GM21737 (cell line): Measurements from ENCODE around the gene CDC42BPB.

Experiments
- ATAC-seq: cut with Tn5 transposase; IDR thresholded peaks from one replicate; pipeline ENCODE4 v1.9.1; 2021; ENCODE audit warnings: mild to moderate bottlenecking, moderate library complexity; ENCODE audit not compliant: unreplicated experiment

The CDC42BPB gene

DNA sequence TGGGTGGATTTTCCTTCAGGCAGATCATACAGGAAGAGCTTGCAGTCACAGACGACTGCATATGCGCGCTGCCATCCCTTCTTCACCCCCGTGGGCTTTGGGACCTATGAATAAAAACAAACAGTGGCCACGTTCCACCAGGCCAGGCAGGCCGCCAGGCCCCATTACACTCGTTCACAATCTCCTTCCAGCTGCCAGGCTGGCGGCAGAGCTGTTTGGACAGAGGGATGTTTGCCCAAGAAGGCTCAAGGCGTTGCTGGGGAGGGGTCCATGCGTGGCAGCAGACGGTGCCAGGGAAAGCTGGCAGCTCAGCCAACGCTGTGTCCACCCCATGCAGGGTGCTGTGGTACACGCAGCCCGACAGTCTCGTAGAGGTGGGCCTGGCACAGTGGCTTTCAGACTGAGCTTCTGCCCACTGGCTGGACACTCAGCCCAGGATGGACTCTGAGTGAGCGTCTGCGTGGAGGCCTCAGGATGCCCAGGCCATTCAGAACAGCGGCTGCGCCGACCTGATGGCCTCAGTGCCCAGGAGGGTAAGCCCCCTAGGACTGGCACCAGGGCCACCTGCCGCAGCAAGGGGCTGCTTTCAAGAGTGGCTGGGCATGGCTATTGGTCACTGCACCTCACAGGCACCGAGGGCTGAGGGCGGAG lies 107.4 kb downstream of the CDC42BPB start:
- ATAC-seq = no peak

DNA sequence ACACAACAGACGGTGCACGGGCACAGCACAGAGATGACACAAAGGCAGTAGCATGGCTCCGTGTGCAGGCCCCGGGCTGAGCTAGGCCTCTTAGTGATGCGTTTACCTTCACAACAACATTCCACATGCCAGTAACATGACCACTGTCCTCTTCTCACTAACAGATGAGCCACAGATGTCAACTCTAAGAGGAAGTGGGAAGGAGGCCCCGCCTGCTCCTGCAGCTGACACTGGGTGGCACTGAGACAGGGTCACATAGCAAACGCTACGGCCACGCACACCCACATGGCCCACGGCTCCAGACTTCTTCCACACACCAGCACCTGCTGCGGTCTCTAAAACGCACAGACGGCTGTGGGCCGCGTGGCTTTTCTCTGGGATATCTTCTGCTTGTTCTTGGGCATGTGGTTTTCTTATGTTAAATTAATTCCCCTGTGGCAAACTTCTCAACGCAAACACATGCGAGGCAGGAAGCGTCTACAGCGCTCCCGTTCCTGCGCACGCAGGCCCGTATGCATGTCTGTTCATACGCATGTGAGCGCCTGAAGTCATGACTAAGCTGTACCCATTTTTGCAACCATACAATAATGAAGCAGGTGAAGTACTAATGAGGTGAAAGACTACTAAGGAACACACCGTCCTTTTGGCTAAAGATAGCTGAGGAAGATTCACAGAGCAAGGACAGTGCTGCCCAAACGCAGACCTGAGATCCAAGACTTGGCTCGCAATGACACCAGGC lies 108.1 kb downstream of the CDC42BPB start:
- no peak for ATAC-seq

DNA sequence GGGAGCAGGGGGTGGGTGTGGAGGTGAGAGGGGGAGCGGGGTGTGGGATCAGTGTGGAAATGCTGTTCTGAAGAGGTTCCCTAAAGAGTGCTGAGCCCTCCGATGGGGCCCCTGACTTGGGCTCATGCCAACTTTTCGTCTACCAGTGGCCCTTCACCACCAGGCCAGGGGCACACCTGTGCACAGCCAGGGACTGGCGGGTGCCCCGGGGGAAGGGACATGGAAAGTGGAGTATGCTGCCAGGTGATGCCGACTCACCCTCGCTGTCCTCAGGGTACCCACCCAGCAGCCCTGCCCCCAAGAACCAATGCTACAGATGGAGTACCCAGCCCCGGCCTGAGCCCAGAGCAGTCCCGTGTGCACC lies 108.7 kb downstream of the CDC42BPB start:
- ATAC-seq = no peak

DNA sequence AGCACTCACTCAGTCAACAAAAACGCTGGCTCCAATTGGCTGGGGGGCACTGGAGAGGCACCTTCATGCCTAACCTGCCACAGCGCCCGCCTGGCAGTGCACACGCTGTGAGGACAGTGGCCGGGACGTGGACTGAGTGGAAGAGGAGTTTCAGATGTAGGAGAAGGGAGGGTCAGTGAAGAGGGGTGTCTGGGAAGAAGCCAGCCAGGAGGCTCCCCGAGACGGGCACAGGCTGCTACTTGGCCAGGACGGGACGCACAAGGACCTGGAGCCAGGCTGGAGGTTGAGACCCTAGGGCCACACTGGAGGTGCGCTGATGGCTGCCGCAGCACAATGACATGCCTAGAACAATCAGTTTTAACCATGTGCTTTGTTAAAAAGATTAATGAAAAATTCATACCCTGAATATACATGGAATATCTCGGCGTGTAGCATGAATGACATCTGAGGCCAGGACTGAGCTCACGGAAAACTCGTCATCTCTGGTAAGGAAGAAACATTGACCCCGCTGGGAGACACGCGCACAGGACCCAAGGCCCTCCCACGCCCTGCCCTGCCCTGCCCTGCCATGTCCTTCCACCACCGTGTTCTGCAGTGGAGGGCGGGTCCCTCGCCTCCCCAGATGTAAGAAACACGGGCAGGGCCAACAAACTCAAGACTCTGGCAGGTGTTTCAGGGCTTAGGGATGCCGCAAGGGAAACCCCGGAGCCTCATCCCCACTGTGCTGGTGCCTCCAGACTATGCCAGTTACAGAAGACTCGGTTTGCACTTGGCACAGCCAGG lies 109.8 kb downstream of the CDC42BPB start:
- ATAC-seq = no peak

DNA sequence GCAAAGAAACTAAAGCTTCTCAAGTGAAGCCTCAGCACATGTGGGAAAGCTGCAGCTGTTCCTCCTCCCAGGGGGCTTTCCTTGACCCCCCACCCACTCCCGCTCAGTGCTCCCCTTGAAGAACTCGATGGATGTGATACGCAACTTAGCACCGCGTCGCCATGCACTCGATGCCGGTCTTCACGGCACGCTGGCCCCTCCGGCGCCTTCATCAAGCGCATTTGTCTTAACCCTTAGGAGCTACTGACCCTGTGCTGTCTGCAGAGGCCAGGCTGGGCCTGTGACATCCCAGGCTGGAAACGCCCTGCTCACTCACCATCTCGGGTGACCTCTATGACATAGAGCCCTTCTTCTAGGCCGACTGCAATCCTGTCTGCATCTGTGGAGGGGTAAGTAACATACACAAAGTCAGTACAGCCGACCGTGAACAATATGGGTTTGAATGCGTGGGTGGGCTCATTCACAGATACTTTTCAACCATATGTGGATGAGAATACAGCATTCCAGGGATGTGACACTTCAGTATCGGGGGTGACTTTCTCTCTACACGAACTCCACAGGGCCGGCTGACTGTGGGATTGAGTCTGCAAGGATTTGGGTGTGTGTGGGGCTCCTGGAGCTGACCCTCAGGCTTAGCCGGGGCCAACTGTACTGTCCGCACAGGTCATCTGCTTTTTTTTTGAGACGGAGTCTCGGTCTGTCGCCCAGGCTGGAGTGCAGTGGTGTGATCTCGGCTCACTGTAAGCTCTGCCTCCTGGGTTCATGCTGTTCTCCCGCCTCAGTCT lies 111.8 kb downstream of the CDC42BPB start:
- ATAC-seq = no peak

DNA sequence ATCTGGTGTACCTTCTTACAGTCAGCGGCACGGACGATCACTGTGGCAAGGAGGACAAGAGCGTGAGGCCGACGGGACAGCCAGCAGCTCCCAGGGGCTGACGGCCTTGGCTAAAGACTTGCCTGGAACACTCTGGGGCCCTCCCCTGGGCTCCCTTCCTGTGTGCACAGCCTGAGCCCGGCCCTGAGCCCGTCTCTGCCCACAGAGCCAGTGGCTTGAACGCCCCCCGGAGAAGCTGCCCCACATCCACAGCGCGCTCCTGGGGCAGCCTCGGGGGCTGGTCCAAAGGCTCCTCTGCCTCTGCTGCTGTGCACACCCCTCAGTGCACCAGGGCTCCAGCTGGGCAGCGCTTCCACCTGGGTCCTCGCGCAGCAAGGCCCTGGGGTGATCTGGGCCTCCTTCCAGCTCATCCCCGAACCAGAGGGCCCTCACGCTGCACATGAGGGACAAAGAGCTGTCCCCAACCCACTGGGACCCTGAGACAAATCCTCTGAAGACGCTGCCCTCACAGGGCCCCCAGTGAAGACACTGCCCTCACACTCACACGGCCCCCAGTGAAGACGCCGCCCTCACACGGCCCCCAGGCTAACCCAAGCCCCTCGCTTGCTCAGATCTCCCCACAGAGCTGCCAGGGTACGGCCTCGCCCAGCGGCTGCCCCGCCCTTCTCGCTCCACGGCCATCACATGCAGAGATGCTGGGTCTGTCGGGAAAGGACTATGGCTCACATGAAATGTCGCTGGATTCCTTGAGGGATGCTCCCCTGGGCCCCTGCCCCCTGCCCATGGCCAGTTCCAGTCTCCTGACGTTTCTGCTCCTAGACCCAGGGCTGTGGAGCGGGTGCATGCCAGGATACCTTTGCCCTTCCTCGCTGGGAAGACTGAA lies 112.7 kb downstream of the CDC42BPB start:
- no peak for ATAC-seq

DNA sequence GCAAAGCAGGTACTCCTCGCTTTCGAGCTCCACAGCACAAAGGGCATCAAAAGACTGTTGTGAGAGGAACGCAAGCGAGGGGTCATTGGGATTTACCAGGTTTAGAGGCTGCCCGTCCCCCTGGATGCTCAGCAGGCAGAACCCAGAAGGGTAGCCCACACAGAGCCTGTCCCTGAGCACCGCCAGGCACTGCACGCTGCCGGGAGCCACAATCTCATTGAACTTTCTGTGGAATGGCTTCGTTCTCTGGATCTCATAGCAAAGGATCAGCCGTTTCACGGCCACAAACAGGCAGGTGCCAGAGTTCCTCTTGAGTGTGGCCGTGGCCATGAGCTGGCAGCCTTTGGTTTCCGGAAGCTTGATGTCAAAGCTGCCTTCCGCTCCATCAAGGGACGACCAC lies 113.4 kb downstream of the CDC42BPB start:
- no peak for ATAC-seq

DNA sequence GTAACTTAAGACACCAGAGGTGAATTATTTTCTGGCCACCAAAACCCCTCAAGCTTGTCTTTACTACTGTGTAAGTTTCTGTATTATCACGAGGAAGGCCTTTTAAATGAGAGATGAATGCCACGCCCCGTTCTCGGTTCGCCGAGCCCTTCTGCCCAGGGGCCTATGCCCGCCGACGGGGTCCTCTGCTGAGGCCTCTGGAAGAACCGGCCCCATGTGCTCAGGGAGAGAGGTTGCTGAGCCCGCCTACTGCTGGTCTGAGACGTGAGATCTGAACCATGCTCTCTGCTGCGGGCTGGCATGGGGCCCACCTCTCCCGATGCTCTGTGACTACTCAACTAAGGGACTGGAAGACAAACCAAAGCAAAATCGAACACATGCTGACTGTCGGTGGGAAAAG lies 113.9 kb downstream of the CDC42BPB start:
- ATAC-seq = no peak

DNA sequence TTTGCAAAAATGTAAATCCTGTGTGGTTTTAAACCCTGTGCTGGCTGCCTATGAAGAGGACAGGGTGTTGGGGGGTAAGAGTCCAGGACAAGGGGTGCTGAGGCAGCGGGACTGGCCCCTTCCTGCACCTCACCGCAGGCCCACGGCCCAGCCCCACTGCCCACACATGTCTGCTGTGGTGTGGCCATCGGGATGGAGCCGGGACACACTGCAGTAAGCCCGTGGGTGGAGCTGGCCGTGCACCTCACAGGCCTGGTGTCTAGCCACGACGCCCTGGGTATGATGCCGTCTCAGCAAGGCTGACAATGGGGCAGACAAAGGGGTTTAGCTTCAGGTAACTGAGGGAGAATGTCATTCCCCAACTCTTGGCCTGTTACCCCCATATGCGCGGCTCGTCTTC lies 115.3 kb downstream of the CDC42BPB start:
- no peak for ATAC-seq

DNA sequence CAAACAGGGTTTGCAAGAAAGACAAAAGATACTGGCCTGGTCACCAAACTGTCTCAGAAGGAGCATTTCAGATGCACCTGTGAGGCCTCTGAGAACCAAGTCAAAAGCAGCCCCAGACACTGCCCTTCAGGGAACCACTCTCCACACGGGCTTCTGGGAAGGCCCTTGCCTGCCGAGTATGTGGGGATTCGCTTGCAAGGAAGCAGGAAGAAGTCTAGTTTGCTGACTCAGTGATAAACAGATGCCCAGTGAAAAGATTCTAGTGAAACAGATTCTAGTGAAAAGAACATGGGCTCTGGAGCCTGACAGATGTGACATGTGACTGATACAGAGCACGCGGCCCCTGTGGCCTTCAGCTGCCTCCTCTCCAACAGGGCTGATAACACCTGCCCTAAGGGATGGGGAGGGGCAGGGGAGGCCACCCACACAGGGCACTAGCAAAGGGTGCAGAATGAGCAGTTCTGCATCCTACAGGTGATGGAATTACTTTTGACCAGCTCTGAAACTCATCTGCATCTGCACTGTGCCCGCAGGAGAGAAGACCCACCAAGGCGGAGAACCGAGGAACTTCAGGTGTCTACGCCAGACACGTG lies 115.8 kb downstream of the CDC42BPB start:
- no peak for ATAC-seq

DNA sequence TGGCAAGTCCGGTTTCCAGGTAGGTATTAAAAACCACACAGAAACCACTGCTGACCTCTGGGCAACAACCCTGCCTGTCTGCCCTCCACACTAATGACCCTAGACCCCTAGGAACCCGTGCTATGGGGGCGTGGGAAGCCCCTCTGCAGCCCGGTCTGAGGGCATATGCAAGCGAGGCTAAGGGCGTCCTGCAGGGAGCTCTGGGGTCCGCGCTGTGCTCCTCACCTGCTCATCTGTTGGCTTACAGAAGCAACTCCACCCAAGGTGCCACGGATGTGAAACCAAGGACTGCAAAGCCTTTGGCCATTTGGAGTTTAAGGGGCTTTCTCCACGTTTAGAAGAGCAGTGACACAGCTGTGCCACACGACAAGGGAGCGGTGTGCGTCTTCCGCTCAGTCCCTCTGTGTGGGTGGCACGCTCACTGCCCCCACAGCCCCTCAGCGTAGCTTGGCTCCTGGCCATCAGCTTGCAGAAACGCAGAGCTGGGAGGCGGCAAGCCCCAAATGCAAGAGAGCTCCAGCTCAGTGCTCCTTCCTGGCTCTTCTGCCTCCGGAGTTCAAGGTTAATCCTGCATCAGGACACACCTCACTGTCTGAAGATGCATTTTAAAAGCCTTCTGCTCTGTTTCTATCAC lies 116.5 kb downstream of the CDC42BPB start:
- no peak for ATAC-seq

DNA sequence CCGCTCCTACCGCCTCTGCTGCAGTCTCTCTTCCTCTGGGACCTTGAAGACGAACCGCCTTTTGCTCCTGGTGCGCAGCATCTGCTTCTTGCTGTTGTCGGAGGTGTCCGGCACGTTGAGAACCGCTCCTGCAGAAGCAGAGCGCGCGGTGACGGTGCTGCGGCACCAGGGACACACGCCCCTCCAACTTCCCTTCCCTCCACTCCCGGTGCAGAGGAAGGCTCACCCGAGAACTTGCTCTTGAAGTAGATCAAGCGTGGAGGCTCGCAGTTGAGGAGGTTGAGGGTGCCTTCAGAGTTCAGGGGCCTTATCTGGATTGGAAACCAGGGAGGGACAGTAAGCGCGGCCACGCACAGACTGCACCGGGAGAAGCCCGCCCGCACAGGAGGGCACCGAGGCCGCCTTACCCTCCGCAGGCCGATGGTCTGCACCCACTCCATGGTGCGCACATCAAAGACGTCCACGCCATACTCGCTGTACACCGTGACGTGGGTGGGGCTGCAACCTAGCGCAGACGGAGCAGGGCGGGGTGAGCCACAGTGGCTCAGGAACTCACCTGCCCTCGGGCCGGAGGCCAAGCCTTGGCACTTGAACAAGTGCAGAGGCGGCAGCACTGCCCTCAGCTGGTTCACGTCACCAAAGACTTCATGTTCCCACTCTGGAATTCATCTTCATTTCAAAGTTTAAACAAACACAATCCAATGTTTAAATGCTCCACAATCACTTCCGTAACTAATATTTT lies 117.4 kb downstream of the CDC42BPB start:
- ATAC-seq = no peak

DNA sequence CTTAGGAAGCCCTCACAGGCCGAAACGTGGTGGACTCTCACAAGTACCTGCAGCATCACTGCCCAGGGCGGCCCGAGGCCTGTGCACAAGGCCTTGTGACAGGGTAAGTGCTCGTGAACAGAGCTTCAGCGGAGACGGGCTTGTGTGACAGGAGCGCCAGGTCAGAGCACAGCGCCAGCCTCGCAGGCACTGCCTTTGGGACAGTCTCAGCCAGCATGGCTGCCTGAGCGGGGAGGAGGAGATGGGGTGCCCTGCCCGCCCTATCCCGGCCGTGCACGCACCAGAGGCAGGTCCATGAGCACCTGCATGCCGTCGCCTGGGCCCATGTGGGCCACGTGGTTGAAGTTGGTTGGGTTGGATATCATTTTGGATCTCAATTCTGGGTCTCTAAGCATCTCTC lies 118.0 kb downstream of the CDC42BPB start:
- ATAC-seq = no peak

DNA sequence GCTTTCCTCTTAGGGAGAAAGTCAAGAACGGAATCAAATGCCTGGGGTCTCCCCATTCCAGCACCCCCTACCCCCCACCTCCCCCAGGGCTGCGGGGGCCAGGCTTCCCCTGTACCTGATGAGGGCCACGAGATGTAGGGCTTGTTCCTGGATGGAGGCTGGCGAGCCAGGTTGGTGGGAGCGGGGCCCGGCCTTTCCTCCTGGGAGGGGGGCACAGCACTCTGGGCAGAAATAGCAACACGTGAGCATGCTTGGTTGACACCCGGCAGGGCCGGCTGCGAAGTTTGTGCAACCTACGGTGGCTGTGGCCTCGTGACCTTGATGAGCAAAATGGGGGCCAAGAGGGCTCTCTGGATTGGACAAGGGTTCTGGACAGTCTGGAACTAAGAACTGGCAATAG lies 119.2 kb downstream of the CDC42BPB start:
- ATAC-seq = no peak

DNA sequence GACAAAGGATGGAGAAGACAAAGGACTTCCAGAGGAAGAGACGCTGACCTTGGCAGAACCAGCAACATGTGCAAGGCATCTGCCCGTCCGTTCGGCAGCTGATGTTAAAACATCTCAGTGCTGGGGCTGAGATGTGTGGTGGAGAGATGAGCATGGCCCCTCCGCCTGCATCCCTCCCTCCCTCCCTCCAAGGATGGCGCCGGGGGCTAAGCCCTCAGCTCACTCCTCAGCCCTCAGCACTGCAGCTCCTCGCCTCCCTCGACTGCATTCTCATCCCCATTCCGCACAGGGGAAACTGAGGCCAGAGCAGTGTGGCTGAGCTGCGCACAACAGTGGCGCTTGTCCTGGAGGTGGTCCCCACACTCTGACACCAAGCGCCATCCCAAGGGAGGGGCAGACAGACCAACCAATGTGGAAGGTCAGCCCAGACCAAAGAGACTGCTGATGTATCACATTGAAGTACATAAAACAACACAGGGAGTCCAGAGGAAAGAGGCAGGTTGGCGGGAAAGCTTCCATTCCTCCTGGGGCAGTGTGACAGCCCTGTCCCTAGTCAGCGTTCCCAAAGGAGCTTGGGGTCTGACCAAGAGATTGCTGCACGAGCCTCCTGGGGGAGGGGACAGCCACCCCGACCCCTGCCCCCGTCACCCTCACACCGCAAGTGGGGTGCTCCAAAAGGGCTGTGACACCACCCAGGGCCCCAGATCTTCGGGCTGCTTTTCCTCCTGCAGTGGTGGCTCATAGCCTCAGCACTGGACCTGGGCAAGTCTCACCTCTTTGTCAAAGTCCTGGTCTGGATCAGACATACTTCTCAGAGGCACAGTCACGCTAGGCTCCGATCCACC lies 119.8 kb downstream of the CDC42BPB start:
- no peak for ATAC-seq

DNA sequence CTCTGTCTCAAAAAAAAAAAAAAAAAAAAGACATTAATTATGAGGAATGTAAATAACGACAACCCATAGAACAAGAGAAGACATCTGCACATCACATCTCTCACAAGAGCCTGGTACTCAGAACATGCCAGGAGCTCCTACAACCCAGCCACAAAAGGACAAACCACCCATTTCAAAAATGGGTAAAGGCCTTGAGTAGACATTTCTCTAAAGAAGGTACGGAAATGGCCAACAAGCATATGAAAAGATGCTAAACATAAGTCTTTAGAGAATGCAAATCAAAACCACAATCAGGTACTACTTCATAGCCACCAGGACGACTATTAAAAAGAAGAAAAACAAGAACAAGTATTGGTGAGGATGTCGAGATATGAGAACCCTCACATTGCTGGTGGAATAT lies 121.6 kb downstream of the CDC42BPB start:
- ATAC-seq = no peak

DNA sequence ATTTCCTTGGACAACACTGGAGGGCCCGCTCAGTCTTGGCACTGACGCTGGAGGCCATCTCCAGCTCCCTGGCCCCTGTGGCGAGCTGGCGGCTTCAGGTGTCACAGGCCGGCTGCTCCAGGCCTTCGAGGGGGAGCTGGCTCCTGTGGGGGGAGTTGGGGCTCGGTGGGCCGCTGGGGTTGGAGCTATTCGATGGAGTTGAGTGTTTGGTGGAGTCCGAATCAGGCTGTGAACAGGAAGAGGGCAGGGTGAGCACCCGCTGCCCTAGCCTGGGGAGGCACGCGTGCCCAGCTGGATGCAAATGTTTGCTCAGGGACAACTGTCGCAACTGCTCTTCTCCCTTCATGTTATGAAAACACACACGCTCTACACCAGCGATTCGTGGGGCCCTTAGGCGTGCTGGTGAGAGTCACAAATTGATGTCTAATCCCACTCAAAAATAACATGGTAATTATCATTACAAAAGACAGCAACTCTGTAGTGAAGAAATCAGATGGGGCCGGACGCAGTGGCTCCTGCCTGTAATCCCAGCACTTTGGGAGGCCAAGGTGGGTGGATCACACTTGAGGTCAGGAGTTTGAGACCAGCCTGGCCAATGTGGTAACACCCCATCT lies 123.6 kb downstream of the CDC42BPB start:
- no peak for ATAC-seq
